Neural progenitor cell (in vitro differentiated cells): ENCODE data around the gene HS3ST2. TPM values are rescaled to one million over a fixed set of nuclear protein-coding genes. Genes with fewer than 3 reads are reported as not detected.

Experiments used
- DNase-seq: peaks from one replicate; pipeline ENCODE4 v3.0.0-alpha.2; 2016; ENCODE audit warnings: low spot score
- H2AFZ ChIP-seq: fragments of 200-600 bp; sonication (generic); replicated peaks from 2 replicates; pipeline ENCODE4 v1.6.1; 2016; ENCODE audit warnings: antibody characterized with exemption
- H3F3A ChIP-seq: fragments of 200-600 bp; sonication (generic); 2 replicates; pipeline ENCODE4 v1.6.1; 2016; ENCODE audit warnings: antibody characterized with exemption, low read depth
- H3K27ac ChIP-seq: fragments of 200-600 bp; sonication (generic); 2 replicates; pipeline ENCODE4 v1.5.1; 2016; ENCODE audit warnings: mild to moderate bottlenecking
- H3K27me3 ChIP-seq: fragments of 200-600 bp; sonication (generic); 2 replicates; pipeline ENCODE4 v1.6.1; 2016; ENCODE audit warnings: mild to moderate bottlenecking, moderate library complexity
- H3K36me3 ChIP-seq: fragments of 200-600 bp; sonication (generic); 2 replicates; pipeline ENCODE4 v1.5.1; 2016
- H3K4me1 ChIP-seq: fragments of 200-600 bp; sonication (generic); 2 replicates; pipeline ENCODE4 v1.6.1; 2016; ENCODE audit warnings: mixed run types
- H3K4me2 ChIP-seq: fragments of 200-600 bp; sonication (generic); 2 replicates; pipeline ENCODE4 v1.6.1; 2016
- H3K4me3 ChIP-seq: fragments of 200-600 bp; sonication (generic); 2 replicates; pipeline ENCODE4 v1.5.1; 2016
- H3K79me2 ChIP-seq: fragments of 200-600 bp; sonication (generic); 2 replicates; pipeline ENCODE4 v1.6.1; 2016; ENCODE audit warnings: low read depth
- H3K9ac ChIP-seq: fragments of 200-600 bp; sonication (generic); 2 replicates; pipeline ENCODE4 v1.6.1; 2016
- H3K9me3 ChIP-seq: fragments of 200-600 bp; sonication (generic); 2 replicates; pipeline ENCODE4 v1.5.1; 2016; ENCODE audit warnings: low read depth
- H4K20me1 ChIP-seq: fragments of 200-600 bp; sonication (generic); 2 replicates; pipeline ENCODE4 v1.6.1; 2016; ENCODE audit warnings: low read depth
- H3K27ac Mint-ChIP-seq: 3 replicates; pipeline ENCODE4 v1.8.0; 2021; ENCODE audit warnings: mixed read lengths
- H3K27me3 Mint-ChIP-seq: 2 replicates; pipeline ENCODE4 v1.8.0; 2022; ENCODE audit warnings: low read depth, mild to moderate bottlenecking, inconsistent platforms, moderate library complexity, mixed read lengths; ENCODE audit not compliant: insufficient read depth
- H3K36me3 Mint-ChIP-seq: 3 replicates; pipeline ENCODE4 v1.8.0; 2021; ENCODE audit warnings: mixed read lengths
- H3K4me1 Mint-ChIP-seq: 3 replicates; pipeline ENCODE4 v1.8.0; 2021; ENCODE audit warnings: mixed read lengths
- H3K4me3 Mint-ChIP-seq: 3 replicates; pipeline ENCODE4 v1.8.0; 2021; ENCODE audit warnings: mild to moderate bottlenecking, moderate library complexity, mixed read lengths
- H3K9me3 Mint-ChIP-seq: 3 replicates; pipeline ENCODE4 v1.8.0; 2020; ENCODE audit warnings: mixed read lengths
- CTCF ChIP-seq: fragments of 200-600 bp; sonication (generic); IDR thresholded peaks from 2 replicates; pipeline ENCODE4 v1.5.1; 2017; ENCODE audit warnings: antibody characterized with exemption, mild to moderate bottlenecking
- EZH2 ChIP-seq: fragments of 200-600 bp; sonication (generic); IDR thresholded peaks from 2 replicates; pipeline ENCODE4 v1.6.1; 2017; ENCODE audit warnings: antibody characterized with exemption, mild to moderate bottlenecking, moderate library complexity
- EZH2phosphoT487 ChIP-seq: fragments of 200-600 bp; sonication (generic); IDR thresholded peaks from 2 replicates; pipeline ENCODE4 v1.6.1; 2017; ENCODE audit warnings: antibody characterized with exemption
- total RNA-seq: library from RNA; depleted of rRNA; stranded (reverse); fragments of >200 nt; gene quantifications from 2 replicates; pipeline ENCODE4 v1.2.3, GENCODE V29; 2015; ENCODE audit warnings: low replicate concordance

HS3ST2 gene
- total RNA-seq, 1 donor from 2014 or later = not detected

GRCh38 chr16:22903716-22904115 lies 89.8 kb downstream of the HS3ST2 start:
- no peak overlapping the region for H2AFZ ChIP-seq
- H3K4me2 ChIP-seq = no peak overlapping the region
- H3K27ac Mint-ChIP-seq = no peak overlapping the region
- H3K27ac ChIP-seq = no peak overlapping the region
- no peaks in the 10 kb centered on the region for H3K9me3 Mint-ChIP-seq
- H3K4me3 Mint-ChIP-seq = no peak overlapping the region
- H3K4me1 ChIP-seq = peaks cover 18% of the 10 kb centered on the region
- no peak overlapping the region for H3K9ac ChIP-seq
- peaks cover 10% of the 10 kb centered on the region for H3K27me3 ChIP-seq
- H3K4me1 Mint-ChIP-seq = peaks cover 17% of the 10 kb centered on the region
- no peaks in the 10 kb centered on the region for H3F3A ChIP-seq
- H3K79me2 ChIP-seq = no peaks in the 10 kb centered on the region
- no peaks in the 10 kb centered on the region for H4K20me1 ChIP-seq
- H3K9me3 ChIP-seq = no peaks in the 10 kb centered on the region
- no peaks in the 10 kb centered on the region for H3K36me3 ChIP-seq
- no peak overlapping the region for H3K4me3 ChIP-seq
- no peak for DNase-seq
- H3K36me3 Mint-ChIP-seq = no peaks in the 10 kb centered on the region
- H3K27me3 Mint-ChIP-seq = peaks cover 9% of the 10 kb centered on the region
- TF ChIP-seq EZH2 = no peak
- no peak for TF ChIP-seq CTCF
- no peak for TF ChIP-seq EZH2phosphoT487

- no peaks in the 10 kb centered on the region for H3K36me3 Mint-ChIP-seq
- Histone ChIP-seq H3F3A (no peaks in the 10 kb centered on the region), H3K79me2 (no peaks in the 10 kb centered on the region), H3K36me3 (no peaks in the 10 kb centered on the region), H3K4me3 (no peak overlapping the region), H4K20me1 (no peaks in the 10 kb centered on the region), H3K9ac (no peak overlapping the region), H3K27me3 (no peaks in the 10 kb centered on the region), H3K9me3 (no peaks in the 10 kb centered on the region), H3K4me2 (no peak overlapping the region), H2AFZ (no peak overlapping the region), H3K4me1 (peaks cover 13% of the 10 kb centered on the region), H3K27ac (no peak overlapping the region)
- peaks cover 6% of the 10 kb centered on the region for H3K4me1 Mint-ChIP-seq
- no peak overlapping the region for H3K27ac Mint-ChIP-seq
- H3K4me3 Mint-ChIP-seq = no peak overlapping the region
- H3K9me3 Mint-ChIP-seq = no peaks in the 10 kb centered on the region
- TF ChIP-seq EZH2phosphoT487 (no peak), CTCF (no peak), EZH2 (no peak)
- DNase-seq = peak; percentile 70
- peaks cover 11% of the 10 kb centered on the region for H3K27me3 Mint-ChIP-seq
Observed at GRCh38 chr16:22912654-22913053, 98.7 kb downstream of the HS3ST2 start.

GRCh38 chr16:22915003-22915402 lies 101.0 kb downstream of the HS3ST2 start:
- no peak overlapping the region for H3K9ac ChIP-seq
- H4K20me1 ChIP-seq = no peaks in the 10 kb centered on the region
- H3K4me1 Mint-ChIP-seq = peaks cover 3% of the 10 kb centered on the region
- H3K36me3 ChIP-seq = no peaks in the 10 kb centered on the region
- no peak overlapping the region for H2AFZ ChIP-seq
- H3K27ac Mint-ChIP-seq = no peak overlapping the region
- DNase-seq = no peak
- TF ChIP-seq EZH2phosphoT487 = no peak
- TF ChIP-seq CTCF = no peak
- TF ChIP-seq EZH2 = no peak
- no peaks in the 10 kb centered on the region for H3F3A ChIP-seq
- no peak overlapping the region for H3K4me3 Mint-ChIP-seq
- H3K9me3 Mint-ChIP-seq = no peaks in the 10 kb centered on the region
- H3K36me3 Mint-ChIP-seq = no peaks in the 10 kb centered on the region
- H3K79me2 ChIP-seq = no peaks in the 10 kb centered on the region
- H3K27me3 ChIP-seq = no peaks in the 10 kb centered on the region
- H3K9me3 ChIP-seq = no peaks in the 10 kb centered on the region
- H3K27ac ChIP-seq = no peak overlapping the region
- H3K4me1 ChIP-seq = peaks cover 6% of the 10 kb centered on the region
- peaks cover 8% of the 10 kb centered on the region for H3K27me3 Mint-ChIP-seq
- no peak overlapping the region for H3K4me3 ChIP-seq
- no peak overlapping the region for H3K4me2 ChIP-seq
